ENCODE data around the gene TAC3. TPM values are rescaled to one million over a fixed set of nuclear protein-coding genes. Genes with fewer than 3 reads are reported as not detected.

TAC3 gene
- total and polyA plus RNA-seq, 2 of the 8 experiments (the other 6 are each of a cell fraction or from before 2014, with no cell fraction given), result 9.7 to 45.3 TPM

- TF ChIP-seq CHD7 (IDR thresholded peaks at IDR 0.05; ENCODE audit: insufficient replicate concordance, low read length) (no peak), MAFK (IDR thresholded peaks at IDR 0.05; ENCODE audit: low read depth, low read length) (no peak), CHD1 (IDR thresholded peaks at IDR 0.05; ENCODE audit: low read depth, low read length) (no peak), SIN3A (conservative IDR thresholded peaks at IDR 0.05 in 1 of 2, IDR thresholded peaks at IDR 0.05 in 1 of 2; ENCODE audit: low read depth in 1 of 2, low read length in 2 of 2) (no peak; a peak in 1 of 4 replicates), RBBP5 (IDR thresholded peaks at IDR 0.05; ENCODE audit: borderline replicate concordance, low read depth, low read length) (no peak), CREB1 (IDR thresholded peaks at IDR 0.05) (no peak), TBP (IDR thresholded peaks at IDR 0.05; ENCODE audit: low read depth, low read length) (peak; percentile 9; the same call in 1 of the 2 replicates), TAF1 (IDR thresholded peaks at IDR 0.05; ENCODE audit: low read depth, low read length) (peak; percentile 71), SAP30 (IDR thresholded peaks at IDR 0.05; ENCODE audit: insufficient read depth, insufficient replicate concordance, low read length) (no peak), SIX5 (IDR thresholded peaks at IDR 0.05; ENCODE audit: low read depth, low read length) (no peak)
Measured at GRCh38 chr12:57005980-57006808, 10.1 kb downstream of the TAC3 start, which contains the start of gene ZBTB39 (continued).

All from H1 (cell line).